Measurements from ENCODE around the gene HM13.
A peak's percentile ranks its signal among the peaks of the same experiment; 100 is the strongest.

HM13 gene

DNA sequence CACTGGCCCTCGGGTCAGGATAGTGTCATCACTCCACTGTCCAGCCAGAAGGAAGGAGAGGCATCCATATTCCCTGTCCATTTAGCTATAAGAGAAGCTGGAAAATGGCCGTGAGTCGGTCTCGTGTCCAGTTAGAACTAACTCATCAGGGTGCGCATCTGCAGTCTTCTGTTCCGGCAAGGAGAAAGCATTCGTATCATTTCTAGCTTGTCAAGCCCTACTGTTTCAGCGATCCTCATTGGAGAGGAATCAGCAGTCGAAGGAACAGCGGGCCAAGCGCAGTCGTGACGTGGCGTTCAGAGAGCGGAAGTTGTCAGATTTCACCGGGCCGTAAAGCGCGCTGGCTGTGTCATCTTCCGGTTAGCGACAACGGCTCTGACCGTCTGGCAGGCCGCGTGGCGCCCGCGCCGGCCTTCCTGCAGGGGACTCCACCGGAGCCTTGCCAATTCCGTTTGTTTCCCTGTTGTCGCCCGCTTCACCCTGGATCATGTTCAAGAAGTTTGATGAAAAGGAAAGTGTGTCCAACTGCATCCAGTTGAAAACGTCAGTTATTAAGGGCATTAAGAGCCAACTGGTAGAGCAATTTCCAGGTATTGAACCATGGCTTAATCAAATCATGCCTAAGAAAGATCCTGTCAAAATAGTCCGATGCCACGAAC lies 32.9 kb downstream of the HM13 start:
- Histone ChIP-seq H3K4me3 (peak overlapping the region; percentile 53 to 58), H3K27me3 (no peaks in the 10 kb centered on the region), H3K9me3 (no peaks in the 10 kb centered on the region), H3K4me1 (peaks cover 0 to 19% (median 10%) of the 10 kb centered on the region in 4 donors), H3K36me3 (peaks cover 23 to 71% (median 43%) of the 10 kb centered on the region in 3 donors), H3K27ac (peak overlapping the region; percentile 79 to 86)
- intact Hi-C loops (cut with DNase I; ENCODE audit: low total_unique reads) = no loop called here
- TF ChIP-seq, protein P1, sequence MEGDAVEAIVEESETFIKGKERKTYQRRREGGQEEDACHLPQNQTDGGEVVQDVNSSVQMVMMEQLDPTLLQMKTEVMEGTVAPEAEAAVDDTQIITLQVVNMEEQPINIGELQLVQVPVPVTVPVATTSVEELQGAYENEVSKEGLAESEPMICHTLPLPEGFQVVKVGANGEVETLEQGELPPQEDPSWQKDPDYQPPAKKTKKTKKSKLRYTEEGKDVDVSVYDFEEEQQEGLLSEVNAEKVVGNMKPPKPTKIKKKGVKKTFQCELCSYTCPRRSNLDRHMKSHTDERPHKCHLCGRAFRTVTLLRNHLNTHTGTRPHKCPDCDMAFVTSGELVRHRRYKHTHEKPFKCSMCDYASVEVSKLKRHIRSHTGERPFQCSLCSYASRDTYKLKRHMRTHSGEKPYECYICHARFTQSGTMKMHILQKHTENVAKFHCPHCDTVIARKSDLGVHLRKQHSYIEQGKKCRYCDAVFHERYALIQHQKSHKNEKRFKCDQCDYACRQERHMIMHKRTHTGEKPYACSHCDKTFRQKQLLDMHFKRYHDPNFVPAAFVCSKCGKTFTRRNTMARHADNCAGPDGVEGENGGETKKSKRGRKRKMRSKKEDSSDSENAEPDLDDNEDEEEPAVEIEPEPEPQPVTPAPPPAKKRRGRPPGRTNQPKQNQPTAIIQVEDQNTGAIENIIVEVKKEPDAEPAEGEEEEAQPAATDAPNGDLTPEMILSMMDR (IDR thresholded peaks at IDR 0.05) = peak in 1 of 2 experiments; percentile 10
- peak; percentile 69 to 90 for DNase-seq

DNA sequence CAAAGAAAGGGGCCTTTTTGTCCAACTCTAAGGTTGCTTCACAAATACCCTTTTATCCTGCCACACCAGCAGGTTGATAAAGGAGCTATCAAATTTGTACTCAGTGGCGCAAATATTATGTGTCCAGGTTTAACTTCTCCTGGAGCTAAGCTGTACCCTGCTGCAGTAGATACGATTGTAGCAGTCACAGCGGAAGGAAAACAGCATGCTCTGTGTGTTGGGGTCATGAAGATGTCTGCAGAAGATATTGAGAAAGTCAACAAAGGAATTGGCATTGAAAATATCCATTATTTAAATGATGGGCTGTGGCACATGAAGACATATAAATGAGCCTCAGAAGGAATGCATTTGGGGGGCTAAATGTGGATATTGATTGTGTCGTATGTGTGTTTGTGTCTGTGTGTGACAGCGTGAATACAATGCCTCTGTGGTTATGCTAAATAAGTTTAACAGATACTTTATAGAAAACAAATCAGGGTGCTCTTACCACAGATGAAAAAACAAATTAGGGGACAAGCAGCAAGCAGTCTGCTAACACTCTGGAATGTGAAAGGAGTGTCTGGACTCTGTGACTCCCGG lies 33.6 kb downstream of the HM13 start:
- Histone ChIP-seq H3K9me3 (no peaks in the 10 kb centered on the region), H3K27me3 (no peaks in the 10 kb centered on the region), H3K4me1 (peaks cover 0 to 19% (median 9%) of the 10 kb centered on the region in 4 donors), H3K36me3 (peaks cover 23 to 71% (median 41%) of the 10 kb centered on the region in 3 donors), H3K4me3 (peak overlapping the region; percentile 53 to 58), H3K27ac (peak overlapping the region; percentile 79 to 86)
- intact Hi-C loops (cut with DNase I; ENCODE audit: low total_unique reads) = no loop called here
- no peak for DNase-seq
- TF ChIP-seq, protein P1 (IDR thresholded peaks at IDR 0.05) = no peak

DNA sequence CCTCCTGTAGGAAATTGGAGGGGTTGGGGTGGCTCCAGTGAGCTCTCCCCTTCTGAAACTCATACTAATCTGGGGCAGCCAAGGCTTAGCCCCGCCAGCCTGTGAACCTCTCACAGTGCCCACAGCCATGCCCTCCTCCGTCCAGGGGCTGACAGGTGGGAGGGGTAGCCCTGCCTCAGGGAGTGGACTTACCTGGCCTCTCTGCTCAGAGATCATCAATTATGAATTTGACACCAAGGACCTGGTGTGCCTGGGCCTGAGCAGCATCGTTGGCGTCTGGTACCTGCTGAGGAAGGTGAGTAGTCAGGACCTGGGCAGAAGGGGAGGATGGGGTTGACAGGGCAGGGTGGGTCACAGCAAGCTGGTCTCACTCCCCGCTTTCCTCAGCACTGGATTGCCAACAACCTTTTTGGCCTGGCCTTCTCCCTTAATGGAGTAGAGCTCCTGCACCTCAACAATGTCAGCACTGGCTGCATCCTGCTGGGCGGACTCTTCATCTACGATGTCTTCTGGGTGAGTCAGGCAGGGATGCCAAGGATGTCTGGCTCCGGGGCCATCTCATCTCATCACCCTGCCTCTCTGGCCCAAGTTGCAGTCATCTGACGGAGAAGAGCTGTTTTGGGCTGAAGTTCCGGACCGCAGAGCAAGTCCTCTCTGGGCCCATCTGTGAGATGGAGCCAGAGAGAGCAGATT lies 34.7 kb downstream of the HM13 start:
- Histone ChIP-seq H3K4me3 (no peak overlapping the region), H3K27me3 (no peaks in the 10 kb centered on the region), H3K9me3 (no peaks in the 10 kb centered on the region), H3K4me1 (peaks cover 0 to 16% (median 9%) of the 10 kb centered on the region in 4 donors), H3K27ac (no peak overlapping the region), H3K36me3 (peaks cover 27 to 72% (median 46%) of the 10 kb centered on the region in 3 donors)
- no peak for DNase-seq
- TF ChIP-seq, protein P1 (IDR thresholded peaks at IDR 0.05) = no peak
- intact Hi-C loops (cut with DNase I; ENCODE audit: low total_unique reads) = no loop called here

DNA sequence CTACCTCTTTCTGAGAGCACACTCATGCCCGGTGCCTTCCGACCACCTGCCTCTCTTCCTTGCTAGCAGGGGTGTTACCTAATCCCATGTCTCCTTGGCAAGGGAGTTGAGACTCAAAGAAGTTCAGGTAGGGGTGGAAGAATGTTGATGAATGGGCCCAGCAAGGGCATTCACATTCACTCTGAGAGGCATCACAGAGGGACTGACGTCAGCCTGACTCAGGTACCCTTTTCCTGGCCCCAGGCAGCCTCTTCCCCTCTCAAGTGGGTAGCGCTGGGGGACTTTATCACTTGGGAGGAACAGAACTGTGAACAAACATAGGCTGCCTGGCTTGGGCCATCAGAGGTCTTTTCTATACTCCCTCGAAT lies 35.3 kb downstream of the HM13 start:
- Histone ChIP-seq H3K36me3 (peaks cover 27 to 72% (median 51%) of the 10 kb centered on the region in 3 donors), H3K27me3 (no peaks in the 10 kb centered on the region), H3K9me3 (no peaks in the 10 kb centered on the region), H3K4me1 (peaks cover 0 to 15% (median 9%) of the 10 kb centered on the region in 4 donors), H3K4me3 (no peak overlapping the region), H3K27ac (no peak overlapping the region)
- TF ChIP-seq, protein P1 (IDR thresholded peaks at IDR 0.05) = no peak
- intact Hi-C loops (cut with DNase I; ENCODE audit: low total_unique reads) = no loop called here
- no peak for DNase-seq

DNA sequence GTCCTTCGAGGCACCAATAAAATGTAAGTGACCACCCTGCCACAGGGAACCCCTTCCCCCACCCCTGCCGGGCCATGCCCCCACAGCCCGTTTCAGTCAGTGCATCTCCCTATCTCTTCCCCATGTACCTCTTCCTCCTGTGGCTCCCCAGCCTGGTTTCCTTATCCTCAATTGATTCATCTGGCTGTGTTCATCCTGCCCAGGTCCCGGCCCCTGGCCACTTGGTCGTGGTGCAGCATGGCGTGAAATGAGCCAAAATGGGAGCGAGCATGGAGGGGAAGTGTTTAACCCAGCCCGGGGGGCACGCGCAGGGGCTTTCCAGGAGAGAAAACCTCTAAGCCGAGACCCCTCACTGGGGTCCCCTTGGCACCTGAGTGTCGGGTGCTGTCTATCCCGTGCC lies 35.9 kb downstream of the HM13 start:
- Histone ChIP-seq H3K27ac (no peak overlapping the region), H3K4me1 (peaks cover 0 to 15% (median 9%) of the 10 kb centered on the region in 4 donors), H3K9me3 (no peaks in the 10 kb centered on the region), H3K36me3 (peaks cover 29 to 72% (median 57%) of the 10 kb centered on the region in 3 donors), H3K27me3 (no peaks in the 10 kb centered on the region), H3K4me3 (no peak overlapping the region)
- DNase-seq = no peak
- TF ChIP-seq, protein P1 (IDR thresholded peaks at IDR 0.05) = no peak
- intact Hi-C loops (cut with DNase I; ENCODE audit: low total_unique reads) = no loop called here

All from tibial artery (tissue), 4 donors.